ENCODE data around the gene PCSK1N.

Gene PCSK1N

DNA sequence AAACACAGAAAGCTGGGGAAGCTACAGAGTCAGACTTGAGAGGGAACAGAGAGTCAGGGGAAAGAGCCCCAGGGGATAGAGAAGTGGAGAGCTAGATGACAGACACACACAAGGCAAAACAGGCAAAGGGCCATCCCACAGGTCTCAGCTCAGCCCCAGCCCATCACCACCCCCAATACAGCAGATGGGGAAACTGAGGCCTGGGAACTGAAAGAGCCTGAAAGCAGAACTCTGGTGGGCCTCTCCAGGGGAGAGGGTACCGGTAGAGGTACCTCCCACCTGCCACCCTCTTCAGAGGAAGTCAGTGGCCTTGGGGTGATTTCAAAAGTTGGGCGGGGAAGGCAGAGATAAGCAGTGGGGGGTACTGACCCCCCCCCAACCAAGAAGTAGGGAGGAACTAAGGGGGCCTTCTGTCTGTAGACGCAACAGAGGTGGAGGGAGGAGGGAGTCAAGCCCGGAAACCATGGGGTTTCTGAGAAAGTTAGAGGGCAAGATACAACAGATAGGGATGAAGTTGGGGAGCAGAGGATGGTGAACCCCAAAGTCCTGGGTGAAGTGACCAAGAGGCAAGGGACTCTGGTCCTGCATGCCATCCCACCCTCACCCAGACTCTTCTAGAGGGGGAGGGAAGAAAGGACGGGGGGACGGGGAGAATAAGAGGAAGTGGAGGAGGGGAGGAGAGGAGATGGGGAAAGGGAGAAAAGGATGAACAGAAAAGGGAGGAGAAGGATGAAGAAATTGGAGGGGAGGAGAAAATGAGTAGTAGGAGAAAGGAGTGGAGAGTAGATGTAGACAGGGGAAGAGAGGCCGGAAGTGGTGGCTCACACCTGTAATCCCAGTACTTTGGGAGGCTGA lies 45.8 kb downstream of the PCSK1N start:
- DNase-seq (ENCODE audit: low read depth): no peak

- DNase-seq (ENCODE audit: low read depth): no peak
These were observed 47.6 kb downstream of the PCSK1N start for GRCh38 chrX:48787505-48788443.

GRCh38 chrX:48786825-48787504 lies 48.4 kb downstream of the PCSK1N start:
- no peak for DNase-seq (ENCODE audit: low read depth)

DNA sequence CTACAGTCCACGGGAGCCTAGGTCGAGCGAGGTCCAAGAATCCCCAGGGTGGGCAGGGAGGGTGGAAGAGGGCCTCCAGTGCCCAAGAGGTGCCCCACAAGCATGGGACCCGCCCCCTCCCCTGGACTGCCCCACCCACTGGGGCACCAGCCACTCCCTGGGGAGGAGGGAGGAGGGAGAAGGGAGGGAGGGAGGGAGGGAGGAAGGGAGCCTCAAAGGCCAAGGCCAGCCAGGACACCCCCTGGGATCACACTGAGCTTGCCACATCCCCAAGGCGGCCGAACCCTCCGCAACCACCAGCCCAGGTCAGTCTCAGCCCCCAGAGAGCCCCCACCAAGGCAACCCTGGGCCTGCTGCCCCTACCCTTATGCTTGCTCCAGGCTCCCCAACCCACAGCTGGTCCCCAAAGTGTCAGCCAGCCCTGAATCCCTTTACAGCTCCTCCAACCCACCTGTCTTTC lies 49.0 kb downstream of the PCSK1N start, which contains the start of gene GATA1:
GATA1 (plus strand) TSS at position 250 of the 460 bp plus-strand sequence. CDS start 4,520 bp downstream, outside the sequence.
- DNase-seq (ENCODE audit: low read depth): no peak

- no peak for DNase-seq (ENCODE audit: low read depth)
These were observed 49.7 kb downstream of the PCSK1N start for GRCh38 chrX:48785540-48786214.

GRCh38 chrX:48785186-48785539 lies 50.2 kb downstream of the PCSK1N start:
- no peak for DNase-seq (ENCODE audit: low read depth)

DNA sequence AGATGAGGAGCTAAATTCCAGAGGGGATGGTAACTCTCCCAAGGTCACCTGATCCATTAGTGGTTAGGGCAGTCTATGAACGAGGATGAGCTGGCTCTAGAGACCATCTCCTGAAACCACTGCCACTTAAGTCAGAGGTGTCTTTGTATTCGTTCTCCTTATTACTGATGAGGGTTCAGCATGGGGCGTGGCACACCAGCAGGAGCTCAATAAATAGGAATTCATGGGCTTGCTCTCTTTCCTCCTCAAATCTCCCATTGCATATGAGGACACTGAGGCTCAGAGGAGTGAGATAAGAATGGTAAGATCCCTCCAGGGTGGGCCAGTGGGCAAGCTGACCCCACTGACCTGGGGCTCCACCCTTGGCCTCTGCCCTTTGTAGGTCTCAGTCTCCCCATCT lies 50.7 kb downstream of the PCSK1N start:
- DNase-seq (ENCODE audit: low read depth): no peak

DNA sequence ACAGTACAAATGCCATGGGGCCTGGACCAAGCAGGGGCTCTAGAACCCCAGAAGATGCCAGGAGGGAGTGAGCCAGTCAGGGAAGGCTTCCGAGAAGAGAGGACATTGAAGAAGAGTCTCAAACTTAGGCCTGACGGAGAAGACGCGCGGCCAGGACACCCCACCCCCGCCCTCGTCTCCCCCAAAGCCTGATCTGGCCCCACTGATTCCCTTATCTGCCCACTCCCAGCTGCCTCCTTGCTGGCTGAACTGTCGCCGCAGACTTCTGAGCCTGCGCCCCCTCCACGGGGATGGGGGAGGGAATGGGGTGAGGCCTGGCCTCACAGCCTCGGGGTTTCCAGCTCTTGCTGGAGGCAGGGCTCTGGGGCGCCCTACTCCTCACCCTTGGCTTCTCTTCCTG lies 52.6 kb downstream of the PCSK1N start:
- DNase-seq (ENCODE audit: low read depth): no peak

GRCh38 chrX:48782216-48782615 lies 53.2 kb downstream of the PCSK1N start:
- DNase-seq (ENCODE audit: low read depth): no peak

DNA sequence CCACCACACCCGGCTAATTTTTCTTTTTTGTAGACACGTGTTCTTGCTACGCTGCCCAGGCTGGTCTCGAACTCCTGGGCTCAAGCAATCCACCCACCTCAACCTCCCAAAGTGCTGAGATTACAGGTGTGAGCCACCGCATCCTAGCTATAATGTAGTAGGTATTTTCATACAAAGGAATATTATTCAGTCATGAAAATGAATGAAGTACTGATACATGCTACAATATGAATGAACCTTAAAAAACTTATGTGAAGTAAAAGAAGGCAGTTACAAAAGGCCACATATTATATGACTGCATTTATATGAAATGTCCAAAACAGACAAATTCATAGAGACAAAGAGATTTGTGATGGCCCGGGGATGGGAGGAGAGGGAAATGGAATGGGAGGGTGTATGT lies 53.7 kb downstream of the PCSK1N start:
- DNase-seq (ENCODE audit: low read depth): no peak
